Measurements from ENCODE around the gene PHF12. TPM values are rescaled to one million over a fixed set of nuclear protein-coding genes. Genes with fewer than 3 reads are reported as not detected.

PHF12 gene
- total RNA-seq, 2 donors from 2014 or later, result 46.2 to 71.7 TPM

Other genes with a start within 250 kb of the PHF12 start
- gene PROCA1, start 239.6 kb downstream of the PHF12 start, total RNA-seq, result 1 to 10 TPM; 5.7 to 6.4 TPM
- gene RAB34, start 233.7 kb downstream of the PHF12 start, total RNA-seq, result 10 to 100 TPM; 20.5 to 46.4 TPM
- gene RPL23A, start 231.5 kb downstream of the PHF12 start, total RNA-seq, result 1,000 to 10,000 TPM; 2,221 to 2,736 TPM
- 10 to 100 TPM in 1 of 2 donors, 1 to 10 TPM in 1; 4.4 to 10.2 TPM for gene TLCD1, start 225.3 kb downstream of the PHF12 start, total RNA-seq
- 1 to 10 TPM; 5.3 to 6.4 TPM for gene NEK8, start 222.7 kb downstream of the PHF12 start, total RNA-seq
- gene TRAF4, start 207.5 kb downstream of the PHF12 start, total RNA-seq, result 100 to 1,000 TPM in 1 of 2 donors, 10 to 100 TPM in 1; 88.3 to 168 TPM
- gene FAM222B, start 108.7 kb downstream of the PHF12 start, total RNA-seq, result 10 to 100 TPM; 15.1 to 24.9 TPM
- gene ERAL1, start 96.5 kb downstream of the PHF12 start, total RNA-seq, result 10 to 100 TPM; 33.9 to 74.1 TPM
- 100 to 1,000 TPM in 1 of 2 donors, 10 to 100 TPM in 1; 44.9 to 102 TPM for gene FLOT2, start 53.8 kb downstream of the PHF12 start, total RNA-seq
- 10 to 100 TPM; 33.8 to 36.5 TPM for gene DHRS13, start 48.4 kb downstream of the PHF12 start, total RNA-seq
- gene SEZ6, start 54.5 kb upstream of the PHF12 start, total RNA-seq, result under 1 TPM in 1 of 2 donors, not detected in 1; 0.43 TPM
- 1 to 10 TPM; 3.0 to 8.8 TPM for gene PIPOX, start 91.6 kb upstream of the PHF12 start, total RNA-seq
- gene MYO18A, start 228.9 kb upstream of the PHF12 start, total RNA-seq, result 10 to 100 TPM; 38.8 to 62.8 TPM